Activated CD8-positive, alpha-beta memory T cell treated with anti-CD3 and anti-CD28 coated beads for 24 hours (primary cell): ENCODE data around the gene BACH1.

Experiments used
- DNase-seq: peaks from one replicate; pipeline ENCODE4 v3.0.0-alpha.2; 2020

Gene BACH1

GRCh38 chr21:29316029-29316742 lies 17.5 kb downstream of the BACH1 start:
- no peak for DNase-seq

- DNase-seq = no peak
Observed at GRCh38 chr21:29316806-29317205, 18.1 kb downstream of the BACH1 start.

- no peak for DNase-seq
Observed at GRCh38 chr21:29318354-29318753, 19.6 kb downstream of the BACH1 start.

GRCh38 chr21:29320031-29320430 lies 21.3 kb downstream of the BACH1 start:
- no peak for DNase-seq

DNA sequence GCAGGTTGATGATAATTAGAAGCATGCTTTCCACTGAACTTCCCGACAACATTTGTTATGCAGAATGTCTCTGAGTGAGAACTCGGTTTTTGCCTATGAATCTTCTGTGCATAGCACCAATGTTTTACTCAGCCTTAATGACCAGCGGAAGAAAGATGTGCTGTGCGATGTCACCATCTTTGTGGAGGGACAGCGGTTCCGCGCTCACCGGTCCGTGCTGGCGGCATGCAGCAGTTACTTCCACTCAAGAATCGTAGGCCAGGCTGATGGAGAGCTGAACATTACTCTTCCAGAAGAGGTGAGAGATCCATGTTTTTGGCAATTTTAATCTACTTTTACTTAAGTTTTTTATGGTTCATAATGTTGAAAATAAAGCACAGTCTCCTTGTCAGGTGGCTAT lies 22.5 kb downstream of the BACH1 start:
- DNase-seq = no peak

DNA sequence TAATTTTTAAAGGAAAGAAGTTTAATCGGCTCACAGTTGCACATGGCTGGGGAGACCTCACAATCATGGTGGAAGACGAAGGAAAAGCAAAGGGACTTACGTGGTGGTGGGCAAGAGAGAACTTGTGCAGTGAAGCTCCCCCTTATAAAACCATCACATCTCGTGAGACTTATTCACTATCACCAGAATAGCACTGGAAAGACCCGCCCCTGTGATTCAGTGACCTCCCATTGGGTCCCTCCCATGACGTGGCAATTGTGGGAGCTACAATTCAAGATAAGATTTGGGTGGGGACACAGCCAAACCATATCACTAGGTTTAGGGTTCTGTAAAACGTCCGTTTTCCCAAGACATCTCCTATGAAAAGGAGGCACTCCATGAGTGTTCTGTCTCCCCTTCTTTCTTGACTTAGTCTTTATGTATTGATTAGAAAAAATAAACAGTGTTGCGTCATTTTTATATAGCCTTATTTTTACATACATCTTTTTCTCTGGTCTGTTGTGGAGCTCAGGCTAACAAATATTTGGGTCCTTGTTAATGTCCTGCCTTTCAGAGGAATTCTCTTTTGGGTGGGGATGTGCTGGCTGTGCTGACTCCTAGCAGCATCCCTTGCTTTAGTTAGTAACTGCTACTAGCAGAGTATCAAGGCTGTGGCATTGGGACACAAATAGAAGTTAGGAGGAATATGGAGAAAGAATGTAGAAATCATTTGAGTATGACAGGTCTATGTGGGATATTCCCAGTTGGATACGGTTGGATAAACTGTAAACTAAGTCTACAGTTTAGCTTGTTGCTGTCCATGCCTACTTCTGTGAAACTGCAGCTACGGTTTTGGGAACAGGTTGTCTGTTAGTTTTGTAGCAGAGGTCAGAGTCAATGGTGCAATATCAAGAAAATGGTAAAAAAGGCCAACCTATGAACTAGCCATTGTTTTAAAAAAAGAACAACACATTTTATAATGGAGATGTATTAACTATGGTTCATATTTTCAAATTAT lies 23.5 kb downstream of the BACH1 start:
- no peak for DNase-seq

DNA sequence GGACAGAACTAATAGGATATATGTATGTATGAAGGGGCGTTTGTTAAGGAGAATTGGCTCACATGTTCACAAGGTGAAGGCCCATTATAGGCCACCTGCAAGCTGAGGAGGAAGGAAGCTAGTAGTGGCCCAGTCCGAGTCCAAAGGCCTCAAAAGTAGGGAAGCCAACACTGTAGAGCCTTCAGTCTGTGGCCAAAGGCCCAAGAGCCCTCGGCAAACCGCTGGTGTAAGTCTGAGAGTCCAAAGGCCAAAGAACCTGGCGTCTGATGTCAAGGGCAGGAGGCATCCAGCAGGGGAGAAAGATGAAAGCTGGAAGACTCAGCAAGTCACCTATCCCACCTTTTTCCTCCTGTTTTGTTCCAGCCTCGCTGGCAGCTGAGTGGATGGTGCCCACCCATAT lies 24.5 kb downstream of the BACH1 start:
- no peak for DNase-seq

GRCh38 chr21:29326914-29327554 lies 28.3 kb downstream of the BACH1 start:
- no peak for DNase-seq

GRCh38 chr21:29329406-29329805 lies 30.7 kb downstream of the BACH1 start:
- no peak for DNase-seq

GRCh38 chr21:29330797-29331196 lies 32.1 kb downstream of the BACH1 start:
- DNase-seq = no peak

- no peak for DNase-seq
Observed at GRCh38 chr21:29332461-29333362, 34.0 kb downstream of the BACH1 start.

DNA sequence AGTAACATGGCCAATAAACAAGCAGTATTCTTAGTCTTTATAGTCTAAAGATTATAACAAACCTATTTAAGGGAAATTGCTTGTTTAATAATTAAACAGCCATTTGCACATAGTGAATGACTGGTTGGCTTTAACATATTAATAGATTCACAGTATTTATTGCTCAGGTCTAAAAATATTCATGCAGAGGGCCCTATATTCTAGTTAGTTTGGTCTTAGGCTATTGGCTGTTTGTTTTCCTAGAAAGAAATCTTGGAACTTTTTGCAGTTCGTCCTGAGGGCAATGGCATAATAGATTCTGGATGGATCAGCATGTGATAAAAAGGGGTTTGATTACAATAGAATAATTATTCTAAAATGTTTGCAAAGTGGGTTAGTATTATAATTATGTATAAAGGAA lies 34.7 kb downstream of the BACH1 start:
- no peak for DNase-seq

DNA sequence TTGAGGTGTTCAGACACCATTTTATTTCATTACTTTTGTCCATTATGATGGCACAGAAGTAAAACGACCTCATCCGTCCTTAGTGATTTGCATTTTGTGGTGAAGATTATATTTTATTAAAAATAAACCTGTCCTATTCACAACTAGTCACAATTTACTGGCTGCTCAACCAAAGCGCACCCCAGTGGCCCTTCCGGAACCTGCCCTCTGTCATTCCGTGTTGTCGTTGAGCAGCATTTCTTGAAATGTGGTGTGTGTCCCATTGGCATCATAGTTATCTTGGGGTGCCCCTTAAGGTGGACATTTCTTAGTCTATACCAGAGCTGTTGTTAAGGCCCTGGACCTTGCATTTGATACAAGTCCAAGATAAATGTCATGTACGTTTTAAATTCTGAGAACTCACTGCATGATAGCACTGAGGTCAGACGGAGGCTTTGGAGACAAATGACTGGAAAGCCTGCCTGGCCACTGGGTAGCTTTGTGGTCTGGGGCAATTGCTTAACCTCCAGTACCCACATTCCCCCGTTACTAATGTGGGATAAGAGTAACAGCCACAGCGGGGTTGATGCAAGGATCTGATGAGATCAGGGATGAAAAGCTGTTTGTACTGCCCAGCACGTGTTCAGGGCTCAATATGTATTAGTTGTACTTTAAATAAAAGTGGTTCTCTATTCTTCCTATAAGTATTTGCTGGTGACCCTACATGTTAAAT lies 36.2 kb downstream of the BACH1 start:
- no peak for DNase-seq

DNA sequence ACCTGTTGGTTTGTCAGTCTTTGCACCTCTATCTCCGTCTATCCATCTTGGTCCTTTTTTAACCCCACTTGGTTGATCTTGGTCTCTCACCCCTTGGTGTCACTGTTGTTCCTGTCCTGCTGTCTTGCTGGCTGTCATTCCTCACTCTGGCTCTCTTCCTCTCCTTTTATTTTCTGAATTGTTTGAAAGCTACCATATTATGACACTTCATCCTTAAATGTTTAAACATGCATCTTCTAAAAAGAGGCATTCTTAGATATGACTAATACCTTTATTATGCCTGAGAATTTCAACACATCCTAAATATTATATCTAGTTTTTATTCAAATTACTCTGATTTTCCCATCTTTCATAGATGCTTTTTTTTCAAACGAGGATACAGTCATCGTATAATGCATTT lies 37.0 kb downstream of the BACH1 start:
- DNase-seq = no peak

- no peak for DNase-seq
Observed at GRCh38 chr21:29338256-29338655, 39.5 kb downstream of the BACH1 start.

- DNase-seq = no peak
Observed at GRCh38 chr21:29340228-29340627, 41.5 kb downstream of the BACH1 start.

GRCh38 chr21:29342363-29342957 lies 43.7 kb downstream of the BACH1 start:
- DNase-seq = peak; percentile 65

DNA sequence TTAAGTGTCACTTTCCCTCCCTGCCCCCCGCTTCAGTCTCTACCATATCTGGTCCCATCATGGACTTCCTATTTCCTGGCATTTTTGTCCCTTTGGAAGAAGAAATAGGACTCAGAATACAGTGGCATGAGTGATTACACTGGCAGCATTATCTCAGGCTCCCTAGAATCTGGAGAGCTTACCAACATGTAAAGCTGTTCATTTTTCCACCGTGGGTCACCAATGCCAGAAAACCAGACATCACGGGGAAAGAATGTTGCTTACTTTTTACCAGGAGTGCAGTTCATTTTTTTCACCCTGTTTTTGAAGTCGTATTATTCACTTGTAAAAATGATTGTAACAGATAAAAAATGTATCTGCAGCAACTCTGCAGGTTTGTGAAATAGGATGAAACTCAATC lies 44.8 kb downstream of the BACH1 start:
- no peak for DNase-seq

- DNase-seq = no peak
Observed at GRCh38 chr21:29346281-29346680, 47.6 kb downstream of the BACH1 start.

DNA sequence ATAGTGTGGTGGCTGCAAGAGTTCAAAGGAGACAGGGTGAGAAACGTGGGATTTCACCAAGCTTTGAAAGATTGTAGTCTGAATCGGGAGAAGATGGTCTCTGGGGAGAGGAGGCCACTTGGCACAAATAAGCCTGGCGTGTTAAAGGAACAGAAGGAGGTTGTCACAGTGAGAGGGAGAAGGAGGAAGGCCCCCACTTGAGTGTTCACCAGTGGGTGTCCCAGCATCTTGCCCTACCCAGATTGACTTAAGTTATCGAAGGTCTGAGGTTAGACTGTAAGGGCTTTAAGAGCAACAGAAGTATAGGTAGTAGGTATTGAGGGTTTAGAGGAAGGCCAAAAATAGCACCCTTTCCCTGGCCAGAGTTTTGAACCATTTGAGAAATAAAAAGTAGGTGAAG lies 48.0 kb downstream of the BACH1 start:
- no peak for DNase-seq

- no peak for DNase-seq
Observed at GRCh38 chr21:29347274-29347681, 48.6 kb downstream of the BACH1 start.
